Renal cortical epithelial cell (primary cell): Measurements from ENCODE around the gene HAAO. TPM values are rescaled to one million over a fixed set of nuclear protein-coding genes. Genes with fewer than 3 reads are reported as not detected.
"Not testable (repeated sequence)": the region's sequence is repeated elsewhere in the genome, so short reads cannot be mapped to it uniquely, and the experiment has no call there.

Experiments used
- DNase-seq: peaks from one replicate; pipeline ENCODE4 v3.0.0-alpha.2; 2011; ENCODE audit warnings: low read depth
- total RNA-seq: library from RNA; depleted of rRNA; stranded (reverse); fragments of >200 nt; gene quantifications from 2 replicates; pipeline ENCODE4 v1.2.3, GENCODE V29; 2014

The HAAO gene
- 1.1 and 1.2 TPM in 2 replicates for total RNA-seq

- no peak for DNase-seq
Measured at GRCh38 chr2:42792583-42793333, at the start of gene HAAO. Gene HAAO, minus strand, starts transcription at chr2:42792583. Its CDS starts 47 bp downstream, at chr2:42792536.

- DNase-seq, result no peak
Measured at GRCh38 chr2:42841344-42841743, 49.0 kb upstream of the HAAO start.

- DNase-seq, result no peak
Measured at GRCh38 chr2:42840760-42841159, 48.4 kb upstream of the HAAO start.

- DNase-seq, result no peak
Measured at GRCh38 chr2:42839809-42840501, 47.6 kb upstream of the HAAO start.

GRCh38 chr2:42838133-42838532 is 45.8 kb upstream of the HAAO start:
- DNase-seq, result no peak

- DNase-seq, result peak; percentile 100
Measured at GRCh38 chr2:42835577-42836371, 43.4 kb upstream of the HAAO start.

- DNase-seq, result no peak
Measured at GRCh38 chr2:42834161-42834560, 41.8 kb upstream of the HAAO start.

- DNase-seq, result no peak
Measured at GRCh38 chr2:42832289-42832634, 39.9 kb upstream of the HAAO start.

- DNase-seq, result not testable (repeated sequence)
Measured at GRCh38 chr2:42831575-42832288, 39.3 kb upstream of the HAAO start.

- DNase-seq, result no peak
Measured at GRCh38 chr2:42830922-42831574, 38.7 kb upstream of the HAAO start.

GRCh38 chr2:42829671-42830440 is 37.5 kb upstream of the HAAO start:
- no peak for DNase-seq

- peak; percentile 42 for DNase-seq
Measured at GRCh38 chr2:42828487-42829425, 36.4 kb upstream of the HAAO start.

GRCh38 chr2:42827647-42828486 is 35.5 kb upstream of the HAAO start:
- DNase-seq, result peak; percentile 49

GRCh38 chr2:42826231-42826630 is 33.8 kb upstream of the HAAO start:
- DNase-seq, result no peak

GRCh38 chr2:42824454-42824807 is 32.0 kb upstream of the HAAO start:
- DNase-seq, result no peak

- no peak for DNase-seq
Measured at GRCh38 chr2:42823744-42824453, 31.5 kb upstream of the HAAO start.

- DNase-seq, result no peak
Measured at GRCh38 chr2:42819160-42819559, 26.8 kb upstream of the HAAO start.

GRCh38 chr2:42815726-42816125 is 23.3 kb upstream of the HAAO start:
- DNase-seq, result no peak
